Activated CD4-positive, alpha-beta T cell treated with anti-CD3 and anti-CD28 coated beads for 1 hour (primary cell): Measurements from ENCODE around the gene TCAP.

ENCODE experiments used
- DNase-seq: peaks from one replicate; pipeline ENCODE4 v3.0.0-alpha.2; 2020

TCAP gene

GRCh38 chr17:39629494-39629880, 35.7 kb upstream of the TCAP start:
- DNase-seq, result no peak

GRCh38 chr17:39629898-39630297, 35.3 kb upstream of the TCAP start:
- DNase-seq, result no peak

- DNase-seq, result no peak
Observed at GRCh38 chr17:39631403-39631802, 33.7 kb upstream of the TCAP start.

DNA sequence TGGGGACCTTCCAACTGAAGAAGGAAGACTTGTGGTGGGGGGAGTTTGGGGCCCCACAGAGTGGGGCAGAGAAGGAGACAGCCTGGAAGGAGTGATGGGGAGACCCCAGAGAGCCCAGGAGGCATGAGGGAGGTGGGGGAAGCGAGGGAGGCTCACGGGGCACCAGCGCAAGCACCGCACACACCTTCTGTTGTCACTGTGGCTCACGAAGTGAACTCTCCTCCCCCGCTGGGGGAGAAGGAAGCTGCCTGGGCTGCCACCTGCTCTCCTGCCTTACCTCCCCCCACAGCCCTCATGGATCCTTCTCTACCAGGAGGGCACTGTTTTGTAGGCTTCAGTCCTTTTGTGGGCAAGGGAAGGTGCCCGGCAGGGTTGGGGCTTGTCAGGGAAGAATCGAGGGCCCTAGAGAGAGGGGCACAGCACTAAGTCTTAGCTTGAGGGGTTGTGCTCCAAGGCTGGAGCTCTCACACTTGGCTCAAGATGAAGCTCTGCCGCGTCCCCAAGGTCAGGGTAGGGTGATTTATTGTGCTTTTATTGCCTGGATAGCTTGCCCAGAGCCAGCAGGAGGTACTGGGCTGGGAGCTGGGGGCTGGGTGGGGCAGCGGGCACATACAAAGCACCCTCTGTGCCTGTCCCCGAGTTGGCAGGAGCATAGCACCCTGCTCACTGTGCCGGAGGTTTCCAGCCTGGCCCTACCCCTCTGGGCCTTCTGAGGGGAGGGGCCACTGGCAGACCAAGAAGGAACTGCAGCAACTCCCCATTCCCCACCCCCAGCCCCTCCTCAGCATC, 32.8 kb upstream of the TCAP start:
- DNase-seq, result no peak

DNA sequence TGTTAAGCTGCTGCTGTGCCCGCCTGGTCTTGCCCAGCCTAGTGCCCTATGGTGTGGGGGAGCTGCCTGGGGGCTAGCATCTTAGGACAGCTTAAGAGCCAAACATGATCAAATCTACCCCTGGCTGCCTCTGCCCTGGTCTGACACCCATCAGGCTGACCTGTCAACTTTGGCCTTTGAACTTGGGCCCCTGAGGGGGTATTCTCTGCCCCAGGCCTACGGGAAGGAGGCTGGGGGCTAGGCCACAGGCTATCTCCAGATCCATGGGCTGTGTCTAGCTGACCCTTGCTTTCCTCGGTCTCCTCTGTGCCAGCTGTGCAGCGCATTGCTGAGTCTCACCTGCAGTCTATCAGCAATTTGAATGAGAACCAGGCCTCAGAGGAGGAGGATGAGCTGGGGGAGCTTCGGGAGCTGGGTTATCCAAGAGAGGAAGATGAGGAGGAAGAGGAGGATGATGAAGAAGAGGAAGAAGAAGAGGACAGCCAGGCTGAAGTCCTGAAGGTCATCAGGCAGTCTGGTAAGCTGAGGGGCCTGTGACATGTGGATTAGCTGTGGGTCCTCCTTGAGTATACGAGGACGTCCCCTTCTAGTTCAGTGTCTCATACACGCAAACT, 31.5 kb upstream of the TCAP start:
- DNase-seq, result no peak

DNA sequence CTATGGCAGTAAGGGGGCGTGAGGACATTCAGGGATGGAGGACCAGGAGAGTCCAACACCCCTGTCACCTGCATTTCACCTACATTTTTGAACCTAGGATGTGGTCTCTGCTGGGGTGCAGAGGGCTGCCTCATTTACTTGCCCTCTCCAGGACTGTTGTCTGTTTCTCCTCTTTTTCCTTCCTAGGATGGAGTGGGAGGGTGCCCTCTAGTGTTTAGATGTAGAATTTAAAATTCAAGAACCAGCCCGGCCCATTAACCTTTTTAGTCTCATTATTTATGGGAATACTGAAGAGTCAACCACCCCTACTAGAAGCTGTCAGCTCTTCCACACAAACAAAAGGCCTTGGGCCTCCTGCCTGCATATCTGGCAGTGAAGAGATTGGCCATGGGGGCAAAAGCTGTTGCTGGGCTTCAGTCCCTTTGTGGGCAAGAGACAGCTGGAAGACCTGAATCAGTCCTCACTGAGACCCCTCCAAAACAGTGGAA, 30.7 kb upstream of the TCAP start:
- DNase-seq, result no peak

DNA sequence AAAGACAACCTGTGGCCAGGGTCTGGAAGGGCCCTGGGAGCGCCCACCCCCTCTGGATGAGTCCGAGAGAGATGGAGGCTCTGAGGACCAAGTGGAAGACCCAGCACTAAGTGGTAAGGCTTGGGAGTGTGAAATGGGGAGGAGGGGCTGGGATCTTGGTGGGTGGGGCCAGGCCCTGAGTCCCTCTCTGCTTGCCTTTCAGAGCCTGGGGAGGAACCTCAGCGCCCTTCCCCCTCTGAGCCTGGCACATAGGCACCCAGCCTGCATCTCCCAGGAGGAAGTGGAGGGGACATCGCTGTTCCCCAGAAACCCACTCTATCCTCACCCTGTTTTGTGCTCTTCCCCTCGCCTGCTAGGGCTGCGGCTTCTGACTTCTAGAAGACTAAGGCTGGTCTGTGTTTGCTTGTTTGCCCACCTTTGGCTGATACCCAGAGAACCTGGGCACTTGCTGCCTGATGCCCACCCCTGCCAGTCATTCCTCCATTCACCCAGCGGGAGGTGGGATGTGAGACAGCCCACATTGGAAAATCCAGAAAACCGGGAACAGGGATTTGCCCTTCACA, 29.5 kb upstream of the TCAP start:
- no peak for DNase-seq

GRCh38 chr17:39636587-39636926, 28.6 kb upstream of the TCAP start:
- DNase-seq, result no peak

DNA sequence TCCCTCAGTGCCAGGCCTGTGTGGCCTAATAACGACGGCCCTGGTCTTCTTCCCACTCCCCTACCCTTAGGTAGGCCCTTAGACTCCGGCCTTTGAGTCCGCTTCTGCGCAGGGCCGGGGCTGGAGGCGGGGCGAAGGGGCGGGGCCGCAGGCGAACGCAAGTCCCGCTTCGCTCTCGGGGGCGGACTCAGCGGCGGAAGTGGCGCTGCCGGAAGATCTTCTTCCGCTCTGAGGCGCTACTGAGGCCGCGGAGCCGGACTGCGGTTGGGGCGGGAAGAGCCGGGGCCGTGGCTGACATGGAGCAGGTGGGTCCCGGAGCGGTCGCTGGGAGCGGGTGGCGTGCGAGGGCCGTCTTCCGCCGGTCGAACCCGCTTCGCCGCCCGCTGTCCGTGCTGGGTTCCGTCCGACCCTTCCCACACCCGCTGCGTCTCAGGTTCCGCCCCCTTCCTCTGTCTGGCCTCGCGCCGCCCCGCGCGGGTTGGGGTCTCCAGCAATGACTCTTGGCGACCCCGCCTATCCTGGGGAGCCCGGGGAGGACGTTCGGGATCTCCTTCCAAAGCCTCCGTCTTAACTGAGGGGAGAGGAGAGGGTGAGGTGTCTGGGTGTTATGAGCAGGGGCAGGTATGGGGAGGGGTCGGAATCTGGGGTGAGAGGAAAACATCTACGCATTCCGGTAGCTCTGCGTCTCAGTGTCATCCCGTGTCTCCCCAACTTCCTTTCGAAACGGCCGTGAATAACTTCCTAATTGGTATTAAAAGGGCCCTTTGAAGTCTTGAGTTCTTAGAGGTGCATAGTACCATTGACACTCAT, 28.0 kb upstream of the TCAP start, which contains the start of gene STARD3:
Gene STARD3 (plus strand): TSS at position 218 of the 810 bp plus-strand sequence. CDS start 16,388 bp downstream, outside the sequence.
- DNase-seq, result peak; percentile 79

DNA sequence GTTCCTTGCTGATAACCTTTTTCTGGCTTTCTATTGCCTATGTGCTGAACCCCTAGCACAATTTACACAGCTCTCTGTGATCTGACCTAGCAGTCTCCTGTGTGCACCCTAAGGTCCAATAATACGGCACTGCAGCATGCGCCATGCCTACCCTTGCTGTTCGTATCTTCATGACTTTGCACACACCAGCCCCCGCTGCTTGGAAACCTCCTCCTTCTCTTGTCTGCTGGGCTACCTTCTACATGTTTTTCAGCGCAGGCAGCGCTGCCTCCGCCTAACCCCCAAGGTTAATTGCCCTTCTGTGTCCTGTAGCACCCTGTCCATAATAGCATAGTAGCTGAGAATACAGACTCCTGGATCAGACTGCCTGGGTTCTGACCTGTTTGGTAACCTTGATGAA, 26.8 kb upstream of the TCAP start:
- no peak for DNase-seq

- DNase-seq, result no peak
Observed at GRCh38 chr17:39639043-39639442, 26.1 kb upstream of the TCAP start.

- no peak for DNase-seq
Observed at GRCh38 chr17:39639566-39640458, 25.3 kb upstream of the TCAP start.

DNA sequence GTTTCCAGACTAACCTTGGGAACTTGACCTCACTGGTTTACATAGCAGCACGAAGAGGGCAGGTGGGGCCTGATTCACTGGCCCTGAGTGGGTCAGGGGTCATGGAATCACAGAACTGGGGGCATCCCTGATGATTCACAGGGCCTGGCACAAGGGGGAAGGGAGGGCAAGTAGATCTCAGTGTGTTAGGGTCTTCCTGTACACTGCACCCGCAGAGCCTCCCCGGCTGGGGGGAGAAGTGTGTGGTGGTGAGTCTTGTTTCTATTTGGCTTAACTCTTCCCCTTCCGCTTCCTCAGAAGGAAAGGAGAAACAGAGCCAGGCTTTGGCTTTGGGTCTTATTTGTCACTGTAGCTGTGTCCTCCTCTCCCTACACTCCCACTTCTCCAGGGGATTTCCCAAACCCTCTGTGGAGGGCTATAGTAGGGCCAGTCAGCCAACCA, 24.5 kb upstream of the TCAP start:
- no peak for DNase-seq

GRCh38 chr17:39641097-39641496, 24.1 kb upstream of the TCAP start:
- DNase-seq, result no peak

DNA sequence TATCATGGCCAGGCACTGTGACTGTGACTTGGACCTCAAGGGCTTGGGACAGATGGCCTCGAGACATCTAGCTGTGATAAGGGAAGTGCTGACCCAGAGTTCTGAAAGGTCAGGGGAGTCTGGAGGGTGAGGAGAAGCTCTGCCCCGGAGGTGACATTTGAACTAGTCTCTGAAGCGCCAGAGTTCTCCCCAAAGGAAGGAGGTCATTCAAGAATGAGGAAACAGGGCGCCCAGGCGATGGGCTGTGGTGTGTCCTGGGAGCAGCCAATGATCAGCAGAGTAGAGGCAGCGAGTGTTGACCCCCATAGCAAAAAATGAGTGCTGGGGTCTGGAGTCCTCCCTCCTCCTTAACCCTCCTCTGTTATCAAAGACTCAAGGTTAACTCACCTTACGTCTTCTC, 23.3 kb upstream of the TCAP start:
- no peak for DNase-seq

DNA sequence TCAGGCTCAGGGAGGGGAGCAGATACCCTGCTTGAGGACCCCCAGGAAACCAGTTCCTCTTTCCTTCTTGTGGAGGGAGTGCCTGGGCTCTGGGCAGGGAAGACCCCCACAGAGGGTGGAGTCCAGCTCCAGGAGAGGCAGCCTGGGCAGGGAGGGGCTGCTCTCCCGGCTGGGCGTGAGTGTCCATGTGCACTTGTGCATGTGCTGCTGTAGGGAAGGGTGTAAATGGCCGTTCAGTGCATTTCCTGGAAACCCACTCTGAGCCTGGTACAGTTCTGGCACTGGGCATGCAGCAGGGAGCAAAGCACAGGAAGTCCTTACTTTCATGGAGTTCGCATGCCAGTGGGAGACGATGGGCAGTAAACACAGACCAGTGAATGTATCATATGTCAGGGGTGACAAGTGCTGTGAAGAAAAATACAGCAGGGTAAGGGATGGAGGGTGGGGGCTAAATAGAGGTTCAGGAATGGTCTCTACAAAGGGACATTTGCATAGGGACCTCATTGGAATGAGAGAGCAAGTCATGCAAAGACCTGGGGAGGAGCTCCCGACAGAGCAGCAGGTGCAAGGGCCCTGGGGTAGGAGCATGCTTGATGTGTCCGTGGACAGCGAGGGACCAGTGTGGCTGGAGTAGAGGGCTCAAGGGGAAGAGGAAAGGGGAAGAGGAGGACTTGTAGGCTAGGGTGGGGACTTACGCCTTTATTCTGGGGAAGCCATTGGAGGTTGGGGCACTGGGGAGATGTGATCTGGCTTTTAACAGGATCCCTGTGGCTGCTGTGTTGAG, 22.7 kb upstream of the TCAP start:
- no peak for DNase-seq

DNA sequence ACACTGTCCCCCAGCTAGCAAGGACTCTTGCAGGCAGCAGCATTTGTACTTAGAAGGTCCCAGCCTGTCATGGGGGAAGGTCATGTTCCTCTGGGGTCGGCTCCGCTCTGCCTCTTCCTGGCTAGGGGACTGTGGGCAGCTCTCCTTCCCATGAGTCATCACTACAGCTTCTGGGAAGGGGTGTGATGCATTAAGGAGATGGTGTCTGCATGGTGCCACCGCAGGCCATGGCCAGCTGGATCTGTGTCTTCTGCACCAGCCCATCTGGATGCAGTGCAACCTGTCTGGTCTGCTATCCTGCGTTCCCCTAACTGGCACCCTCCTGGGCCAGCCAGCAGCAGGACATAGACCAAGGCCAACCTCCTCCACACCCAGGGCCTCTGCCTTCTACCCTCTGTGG, 21.9 kb upstream of the TCAP start:
- DNase-seq, result no peak

- DNase-seq, result no peak
Observed at GRCh38 chr17:39647256-39647655, 17.9 kb upstream of the TCAP start.

DNA sequence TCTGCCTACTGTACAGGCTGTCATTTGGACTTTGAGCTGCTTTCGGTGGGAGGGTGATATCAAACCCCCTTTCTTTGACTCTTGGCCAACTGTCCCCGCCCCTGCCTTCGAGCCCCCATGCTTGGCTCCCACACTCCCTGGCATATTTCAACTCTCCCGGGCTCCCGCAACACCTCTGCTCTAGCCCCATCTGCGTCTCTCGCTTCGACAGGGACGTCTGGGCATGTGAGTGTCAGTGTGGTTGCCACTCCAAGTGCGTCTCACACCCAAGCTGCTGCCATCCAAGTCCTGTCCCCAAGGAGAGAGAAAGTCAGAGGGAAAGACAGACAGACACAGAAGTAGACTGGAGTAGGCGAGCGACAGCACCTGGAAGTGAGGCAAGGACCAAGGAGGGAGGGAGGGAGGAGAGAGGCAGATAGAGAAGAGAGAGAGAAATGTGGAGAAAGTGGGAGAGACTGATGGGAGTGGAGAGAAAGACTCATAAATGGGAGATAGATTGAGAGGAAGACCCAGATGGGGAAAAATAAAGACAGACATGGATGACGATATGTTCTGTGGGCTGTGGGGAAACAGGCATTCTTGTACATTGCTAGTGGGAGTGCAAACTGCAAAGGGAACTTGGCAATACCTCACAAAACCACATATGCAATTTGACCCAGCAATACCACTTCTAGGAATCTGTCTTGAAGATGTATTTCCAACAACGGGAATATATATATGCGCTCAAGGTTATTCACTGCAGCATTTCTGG, 16.4 kb upstream of the TCAP start:
- DNase-seq, result no peak

GRCh38 chr17:39650121-39650579, 15.0 kb upstream of the TCAP start:
- no peak for DNase-seq
